Measurements from ENCODE around the gene NOS3. TPM values are rescaled to one million over a fixed set of nuclear protein-coding genes. Genes with fewer than 3 reads are reported as not detected.
"Not testable (repeated sequence)": the region's sequence is repeated elsewhere in the genome, so short reads cannot be mapped to it uniquely, and the experiment has no call there.

Gene NOS3
- total RNA-seq, 1 donor from 2014 or later: 26.6 TPM

DNA sequence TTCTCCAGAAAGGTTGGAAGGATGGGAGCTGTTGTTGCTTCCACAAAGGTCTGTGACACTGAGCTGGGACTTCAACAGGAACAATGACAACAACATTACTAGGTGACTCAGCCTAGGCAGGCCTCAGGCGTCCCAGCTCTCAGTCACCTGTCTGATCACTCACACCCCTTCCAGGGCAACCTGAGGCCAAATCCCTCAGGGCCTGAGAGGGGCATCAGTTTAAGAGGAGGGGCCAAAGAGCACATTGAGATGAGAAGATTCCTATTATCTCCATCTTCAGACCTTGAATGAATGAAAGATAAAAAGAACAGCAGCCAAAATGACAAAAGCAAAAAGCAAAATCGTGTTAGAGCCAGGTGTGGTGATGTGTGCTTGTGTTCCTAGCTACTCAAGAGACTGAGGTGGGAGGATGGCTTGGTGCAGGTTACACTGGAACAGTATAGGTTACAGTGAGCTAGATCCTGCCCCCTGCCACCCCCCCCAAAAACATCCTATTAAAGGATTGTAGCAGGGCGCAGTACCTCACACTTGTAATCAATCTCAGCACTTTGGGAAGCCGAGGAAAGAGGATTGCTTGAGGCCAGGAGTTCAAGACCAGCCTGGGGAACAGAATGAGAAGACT lies 33.7 kb downstream of the NOS3 start, which contains the start of gene ATG9B:
ATG9B (minus strand) TSS at position 60 of the 622 bp plus-strand sequence. CDS start 71 bp downstream, outside the sequence.
- DNase-seq (ENCODE audit: low spot score): no peak
- no peak for ATAC-seq
- intact Hi-C loops (cut with DNase I): no loop called here

DNA sequence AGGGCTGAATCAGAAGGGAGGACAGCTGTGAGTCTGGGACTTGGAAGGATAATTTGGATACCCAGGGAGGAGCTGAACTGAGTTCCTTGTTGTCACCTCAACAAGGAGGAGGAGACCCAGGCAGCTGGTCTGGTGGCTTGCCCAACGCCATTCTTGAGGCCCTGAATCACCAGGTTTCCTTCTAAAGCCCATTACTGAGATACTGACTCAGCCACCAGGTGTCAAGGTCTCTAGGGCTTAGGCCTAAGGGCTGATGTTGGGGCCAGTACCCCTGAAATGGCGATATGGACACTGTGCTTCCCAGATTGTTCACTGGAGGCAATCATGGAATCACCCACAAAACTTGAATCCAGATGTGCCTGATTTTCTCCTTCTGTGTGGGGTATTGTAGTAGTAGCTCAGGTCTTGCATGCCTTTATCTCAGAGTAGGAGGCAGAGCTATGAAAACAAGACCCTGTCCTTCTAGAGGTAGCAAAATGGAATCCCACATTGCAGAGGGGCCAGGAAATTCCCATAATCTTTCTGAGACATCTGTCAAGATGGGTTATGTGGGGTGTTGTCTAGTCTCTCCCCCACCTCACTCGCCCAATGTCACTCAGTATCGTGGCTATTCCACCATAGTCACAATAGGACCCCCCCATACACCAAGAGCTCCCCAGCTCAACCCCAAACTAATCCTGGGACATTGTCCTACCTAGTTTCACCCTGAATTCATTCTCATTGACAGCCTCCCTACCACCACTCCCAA lies 35.3 kb downstream of the NOS3 start:
- no peak for DNase-seq (ENCODE audit: low spot score)
- intact Hi-C loops (cut with DNase I): no loop called here
- ATAC-seq: no peak

DNA sequence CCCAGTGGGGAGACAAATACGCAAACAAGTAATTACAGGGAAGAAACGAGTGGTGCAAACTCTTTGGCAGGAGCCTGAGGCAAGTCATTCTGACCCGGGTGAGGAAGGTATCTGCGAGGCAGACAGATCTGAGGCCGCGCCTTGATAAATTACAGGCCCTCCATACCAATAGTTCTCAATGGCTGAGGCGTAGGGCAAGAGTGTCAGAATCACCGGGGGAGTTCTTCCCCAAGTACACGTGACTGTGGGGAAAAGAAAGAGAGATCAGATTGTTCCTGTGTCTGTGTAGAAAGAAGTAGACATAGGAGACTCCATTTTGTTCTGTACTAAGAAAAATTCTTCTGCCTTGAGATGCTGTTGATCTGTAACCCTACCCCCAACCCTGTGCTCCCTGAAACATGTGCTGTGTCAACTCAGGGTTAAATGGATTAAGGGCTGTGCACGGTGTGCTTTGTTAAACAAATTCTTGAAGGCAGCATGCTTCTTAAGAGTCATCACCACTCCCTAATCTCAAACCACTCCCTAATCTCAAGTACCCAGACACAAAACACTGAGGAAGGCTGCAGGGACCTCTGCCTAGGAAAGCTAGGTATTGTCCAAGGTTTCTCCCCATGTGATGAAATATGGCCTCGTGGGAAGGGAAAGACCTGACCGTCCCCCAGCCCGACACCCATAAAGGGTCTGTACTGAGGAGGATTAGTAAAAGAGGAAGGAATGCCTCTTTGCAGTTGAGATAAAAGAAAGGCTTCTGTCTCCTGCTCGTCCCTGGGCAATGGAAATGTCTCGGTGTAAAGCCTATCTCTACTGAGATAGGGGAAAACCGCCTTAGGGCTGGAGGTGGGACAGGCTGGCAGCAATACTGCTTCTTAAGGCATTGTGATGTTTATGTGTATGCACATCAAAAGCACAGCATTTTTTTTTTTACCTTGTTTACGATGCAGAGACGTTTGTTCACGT lies 36.2 kb downstream of the NOS3 start:
- not testable (repeated sequence) for DNase-seq (ENCODE audit: low spot score)

DNA sequence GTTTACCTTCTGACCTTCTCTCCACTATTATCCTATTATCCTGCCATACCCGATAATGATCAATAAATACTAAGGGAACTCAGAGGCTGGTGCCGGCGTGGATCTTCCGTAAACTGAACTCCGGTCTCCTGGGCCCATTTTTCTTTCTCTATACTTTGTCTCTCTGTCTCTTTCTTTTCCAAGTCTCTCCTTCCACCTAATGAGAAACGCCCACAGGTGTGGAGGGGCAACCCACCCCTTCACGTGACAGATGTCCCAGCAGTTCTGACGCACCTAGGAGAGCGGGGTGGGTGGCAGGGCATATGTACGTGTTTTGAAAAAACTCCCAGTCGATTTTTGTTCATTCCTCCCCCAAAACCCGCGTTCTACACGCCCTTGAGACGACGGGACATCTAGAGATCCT lies 36.9 kb downstream of the NOS3 start:
- intact Hi-C loops (cut with DNase I); ATAC-seq; DNase-seq (ENCODE audit: low spot score): not testable (repeated sequence)

More for the DNA sequence above, 36.2 kb downstream of the NOS3 start:
- intact Hi-C loops (cut with DNase I); ATAC-seq: not testable (repeated sequence)

DNA sequence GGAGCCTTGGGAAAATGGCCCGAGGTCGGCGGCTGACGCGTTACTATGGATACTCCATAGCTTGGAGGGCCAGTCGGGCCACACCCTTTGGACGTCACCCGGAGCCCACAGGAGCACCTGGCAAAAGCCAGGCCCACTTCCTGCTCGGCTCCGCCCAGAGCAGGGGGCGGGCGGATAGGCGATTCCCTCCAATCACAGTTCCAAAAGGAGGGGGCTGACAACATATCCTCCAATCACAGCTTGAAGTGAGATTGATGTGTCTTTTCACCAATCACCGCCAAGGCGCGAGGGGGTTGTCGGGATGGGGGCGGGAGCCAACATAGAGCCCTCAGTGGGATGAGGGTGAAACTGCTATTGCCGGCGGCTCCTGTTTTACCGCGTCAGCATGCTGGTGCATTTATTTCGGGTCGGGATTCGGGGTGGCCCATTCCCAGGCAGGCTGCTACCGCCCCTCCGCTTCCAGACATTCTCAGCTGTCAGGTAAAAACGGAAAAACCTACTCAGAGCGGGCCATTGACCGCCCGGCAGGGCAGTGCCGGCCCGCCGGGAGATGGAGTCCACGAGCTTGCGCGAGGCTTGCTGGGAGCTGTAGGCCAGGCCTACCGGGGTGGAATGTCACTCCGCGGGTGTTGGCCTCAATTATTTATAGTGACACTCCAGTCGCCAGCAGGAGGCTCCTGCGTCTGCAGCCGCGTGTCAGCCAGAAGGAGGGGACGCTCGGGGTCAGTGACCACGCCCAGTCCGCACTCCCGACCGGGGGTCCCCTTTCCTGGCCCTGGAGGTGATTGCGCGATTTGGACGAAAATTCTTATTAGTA lies 37.5 kb downstream of the NOS3 start, which contains the start of gene ABCB8:
ABCB8 (plus strand) TSS at position 320 of the 817 bp plus-strand sequence; CDS start at position 386, 66 bp downstream.
- DNase-seq (ENCODE audit: low spot score) (peak; percentile 99), ATAC-seq (peak; percentile 98)
- intact Hi-C loops (cut with DNase I): no loop called here

DNA sequence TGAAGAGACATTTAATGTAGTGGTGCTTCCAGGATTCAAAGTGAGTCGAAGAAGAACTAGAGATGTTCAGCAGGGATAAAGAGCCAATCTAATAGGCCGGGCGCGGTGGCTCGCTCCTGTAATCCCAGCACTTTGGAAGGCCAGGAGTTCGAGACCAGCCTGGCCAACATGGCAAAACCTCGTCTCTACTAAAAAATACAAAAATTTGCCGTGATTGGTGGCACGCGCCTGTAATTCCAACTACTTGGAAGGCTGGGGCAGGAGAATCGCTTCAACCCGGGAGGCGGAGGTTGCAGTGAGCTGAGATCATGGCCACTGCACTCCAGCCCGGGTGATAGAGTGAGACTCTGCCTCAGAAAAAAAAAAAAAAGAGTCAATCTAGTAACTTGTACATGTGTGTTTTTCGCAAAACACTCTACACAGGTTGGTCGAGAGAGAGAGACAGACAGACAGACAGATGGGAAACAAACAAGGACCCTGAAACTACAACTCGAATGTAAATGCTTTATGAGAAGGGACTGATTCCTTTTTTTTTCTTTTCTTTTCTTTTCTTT lies 38.2 kb downstream of the NOS3 start:
- ATAC-seq: no peak
- intact Hi-C loops (cut with DNase I): no loop called here

DNA sequence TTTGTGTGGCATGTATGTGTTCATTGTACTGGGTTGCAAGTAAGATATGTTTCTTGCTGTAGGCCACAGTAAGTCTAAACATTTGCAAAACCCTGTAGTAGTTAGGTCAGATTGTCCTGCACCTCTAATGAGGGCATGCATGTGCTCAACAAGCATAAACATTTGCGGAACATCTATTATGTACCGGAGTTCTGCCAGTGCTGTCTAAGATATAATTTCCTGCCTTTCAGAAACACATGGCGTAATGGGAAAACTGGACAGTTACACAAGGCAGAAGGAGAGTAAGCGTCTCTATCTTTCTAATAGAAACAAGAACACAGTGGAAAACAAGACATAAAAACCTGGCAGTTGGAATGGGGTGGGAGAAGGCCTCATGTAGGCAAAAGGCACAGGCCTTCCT lies 40.2 kb downstream of the NOS3 start:
- intact Hi-C loops (cut with DNase I): no loop called here
- DNase-seq (ENCODE audit: low spot score) (no peak), ATAC-seq (no peak)

More for the DNA sequence above, 38.2 kb downstream of the NOS3 start:
- no peak for DNase-seq (ENCODE audit: low spot score)

DNA sequence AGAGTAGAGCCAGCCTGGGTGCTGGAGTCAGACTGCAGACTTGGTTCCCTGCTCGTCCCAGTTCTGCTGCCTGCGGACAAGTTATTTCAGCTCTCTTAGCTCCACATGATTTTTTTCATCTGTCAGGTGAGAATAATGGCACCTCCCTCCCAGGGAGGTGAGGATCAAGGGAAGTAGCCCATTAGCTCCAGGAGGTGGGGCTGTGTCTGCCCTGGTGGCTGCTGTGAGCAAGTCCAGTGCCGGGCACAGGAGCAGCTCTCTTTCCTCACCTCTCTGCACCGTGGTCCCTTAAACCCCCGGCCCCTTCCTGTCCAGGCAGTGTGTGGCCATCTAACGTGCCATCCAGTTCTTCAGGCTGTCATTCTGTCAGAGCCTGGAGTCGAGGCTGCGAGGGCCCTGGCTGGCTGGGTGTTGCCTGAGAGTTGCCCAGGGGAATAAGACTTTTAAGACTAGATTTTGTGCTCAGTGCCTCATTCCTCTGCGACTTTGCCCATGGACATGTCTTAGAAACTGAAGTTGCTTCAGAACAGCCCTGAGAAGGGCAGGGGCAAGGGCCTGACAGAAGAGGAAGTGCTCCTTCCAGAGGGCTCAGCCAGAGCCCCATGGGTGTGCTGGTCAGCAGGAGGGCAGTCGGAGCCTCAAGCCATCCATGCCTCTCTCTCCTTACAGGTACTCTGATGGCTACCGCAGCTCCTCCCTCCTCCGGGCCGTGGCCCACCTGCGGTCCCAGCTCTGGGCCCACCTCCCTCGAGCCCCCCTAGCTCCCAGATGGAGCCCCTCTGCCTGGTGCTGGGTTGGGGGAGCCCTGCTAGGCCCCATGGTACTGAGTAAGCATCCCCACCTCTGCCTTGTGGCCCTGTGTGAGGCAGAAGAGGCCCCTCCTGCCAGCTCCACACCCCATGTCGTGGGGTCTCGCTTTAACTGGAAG lies 42.4 kb downstream of the NOS3 start:
- DNase-seq (ENCODE audit: low spot score) (no peak), ATAC-seq (no peak)
- intact Hi-C loops (cut with DNase I): no loop called here

DNA sequence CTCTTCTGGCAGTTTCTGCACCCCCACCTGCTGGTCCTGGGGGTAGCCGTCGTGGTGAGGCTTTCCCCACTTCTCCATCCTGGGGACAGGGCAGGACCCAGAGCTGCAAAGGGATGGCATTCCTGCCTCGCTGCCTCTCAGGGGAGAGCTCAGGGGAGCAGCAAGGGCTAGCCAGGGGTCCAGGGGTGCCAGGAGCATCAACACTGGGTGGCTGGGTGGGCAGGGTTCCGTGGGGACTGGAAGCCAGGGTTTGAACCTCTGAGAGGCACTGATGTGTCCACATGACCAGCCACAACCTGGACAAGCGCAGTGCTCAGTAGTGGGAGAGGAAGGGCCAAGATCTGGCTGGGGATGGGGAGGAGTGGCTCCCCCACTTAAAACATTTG lies 43.0 kb downstream of the NOS3 start:
- intact Hi-C loops (cut with DNase I): no loop called here
- ATAC-seq (no peak), DNase-seq (ENCODE audit: low spot score) (no peak)

DNA sequence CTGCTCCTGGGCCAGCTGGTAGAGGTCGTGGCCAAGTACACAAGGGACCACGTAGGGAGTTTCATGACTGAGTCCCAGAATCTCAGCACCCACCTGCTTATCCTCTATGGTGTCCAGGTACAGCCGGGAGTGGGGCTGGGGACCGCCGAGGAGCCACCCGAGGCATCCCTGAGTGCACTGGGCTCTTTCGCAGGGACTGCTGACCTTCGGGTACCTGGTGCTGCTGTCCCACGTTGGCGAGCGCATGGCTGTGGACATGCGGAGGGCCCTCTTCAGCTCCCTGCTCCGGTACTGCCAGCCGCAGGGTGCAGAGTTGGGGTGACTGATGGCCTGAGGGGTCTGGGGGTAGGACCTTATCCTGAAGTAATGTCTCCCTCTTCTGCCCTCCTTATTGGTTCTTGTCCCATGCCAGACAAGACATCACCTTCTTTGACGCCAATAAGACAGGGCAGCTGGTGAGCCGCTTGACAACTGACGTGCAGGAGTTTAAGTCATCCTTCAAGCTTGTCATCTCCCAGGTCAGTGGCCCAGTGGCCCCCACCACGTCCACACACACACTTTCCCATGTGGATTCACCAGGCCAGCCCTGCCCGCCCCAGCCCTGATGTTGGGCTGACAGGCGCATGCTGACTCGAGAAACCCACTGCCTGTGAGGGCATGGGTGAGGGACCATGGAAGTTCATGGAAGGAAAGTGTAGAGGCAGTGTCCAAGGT lies 43.7 kb downstream of the NOS3 start:
- ATAC-seq (no peak), DNase-seq (ENCODE audit: low spot score) (no peak)
- intact Hi-C loops (cut with DNase I): no loop called here

DNA sequence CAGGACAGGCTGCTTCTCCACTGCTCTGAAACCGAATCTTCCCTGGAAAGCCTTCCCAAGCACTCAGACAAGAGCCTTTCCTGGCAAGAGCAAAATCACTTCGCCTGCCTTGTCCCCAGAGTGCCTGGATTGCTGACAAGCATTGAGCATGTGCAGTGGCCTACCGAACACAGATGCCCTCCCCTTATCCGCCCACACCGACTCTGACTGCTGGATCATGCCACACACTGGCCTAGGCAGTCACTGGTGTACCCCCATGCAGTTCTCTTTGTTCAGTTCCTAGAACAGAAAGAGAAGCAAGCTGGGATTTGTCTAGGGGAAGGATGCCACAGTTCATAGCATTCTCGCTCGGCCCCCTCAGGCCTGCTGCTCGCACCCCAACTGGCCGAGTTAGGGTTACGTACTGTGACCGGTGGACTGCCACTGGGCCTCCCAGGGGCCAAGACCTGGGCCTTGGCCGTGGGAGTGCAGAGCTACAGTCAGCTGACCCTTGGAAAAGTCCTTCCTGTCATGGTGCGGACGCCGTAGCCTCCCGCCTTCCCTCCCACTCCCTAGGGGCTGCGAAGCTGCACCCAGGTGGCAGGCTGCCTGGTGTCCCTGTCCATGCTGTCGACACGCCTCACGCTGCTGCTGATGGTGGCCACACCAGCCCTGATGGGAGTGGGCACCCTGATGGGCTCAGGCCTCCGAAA lies 44.4 kb downstream of the NOS3 start:
- DNase-seq (ENCODE audit: low spot score): no peak
- ATAC-seq: no peak
- intact Hi-C loops (cut with DNase I): no loop called here

DNA sequence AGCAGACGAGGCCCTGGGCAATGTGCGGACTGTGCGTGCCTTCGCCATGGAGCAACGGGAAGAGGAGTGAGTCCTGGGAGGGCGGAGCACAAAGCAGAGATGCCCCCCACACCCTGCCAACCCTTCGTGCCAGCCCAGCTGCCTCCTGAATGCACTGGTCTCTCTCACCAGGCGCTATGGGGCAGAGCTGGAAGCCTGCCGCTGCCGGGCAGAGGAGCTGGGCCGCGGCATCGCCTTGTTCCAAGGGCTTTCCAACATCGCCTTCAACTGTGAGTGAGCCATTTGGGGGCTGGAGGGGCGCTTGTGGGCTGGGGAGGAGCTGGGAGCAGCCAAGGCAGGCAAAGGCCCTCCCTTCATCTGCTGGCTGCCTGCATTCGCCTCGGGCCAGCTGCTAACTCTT lies 45.1 kb downstream of the NOS3 start:
- intact Hi-C loops (cut with DNase I): no loop called here
- no peak for DNase-seq (ENCODE audit: low spot score)
- ATAC-seq: no peak

DNA sequence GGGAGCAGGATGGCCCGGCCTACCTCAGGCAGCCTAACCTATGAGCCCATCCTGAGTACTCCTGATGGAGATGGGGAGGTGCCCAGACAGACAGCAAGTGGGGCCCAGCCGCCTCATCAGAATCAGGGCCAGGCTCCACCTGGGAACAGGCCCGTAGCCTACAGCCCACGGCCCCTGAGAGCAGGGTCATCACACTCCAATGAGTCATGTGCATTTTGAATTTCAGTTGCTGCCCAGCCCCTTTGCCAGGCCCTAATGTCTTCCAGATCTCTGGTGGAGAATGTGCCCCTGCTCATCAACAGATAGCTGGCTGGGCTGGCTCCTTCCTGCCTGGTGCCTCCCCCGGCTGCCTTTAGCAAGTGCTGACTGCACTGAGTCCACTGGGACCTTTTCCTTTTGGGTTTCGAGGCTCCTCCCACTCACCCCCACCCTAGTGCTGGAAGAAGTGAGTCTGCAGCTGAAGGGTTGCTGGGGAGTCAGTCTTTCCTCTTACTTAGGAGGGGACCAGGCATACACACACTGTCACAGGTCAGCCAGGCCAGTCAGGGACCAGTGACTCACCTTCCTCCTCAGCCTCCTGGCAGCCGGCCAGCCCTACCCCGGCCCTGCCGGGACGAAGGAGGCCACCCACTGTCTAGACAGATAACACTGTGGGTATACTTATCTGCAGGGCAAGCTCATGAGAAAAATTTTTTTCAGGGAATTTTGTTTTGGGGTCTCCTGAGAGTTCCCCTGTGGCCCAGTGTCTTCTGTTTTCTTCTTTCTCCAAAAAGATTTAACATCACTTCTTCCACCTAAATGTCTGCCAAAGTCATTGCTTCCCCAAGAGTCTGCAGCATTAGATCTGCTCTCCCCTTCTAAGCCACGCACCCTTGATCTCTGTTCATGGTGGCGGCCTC lies 48.4 kb downstream of the NOS3 start:
- peak; percentile 63 for ATAC-seq
- DNase-seq (ENCODE audit: low spot score): peak; percentile 80
- intact Hi-C loops (cut with DNase I): no loop called here

DNA sequence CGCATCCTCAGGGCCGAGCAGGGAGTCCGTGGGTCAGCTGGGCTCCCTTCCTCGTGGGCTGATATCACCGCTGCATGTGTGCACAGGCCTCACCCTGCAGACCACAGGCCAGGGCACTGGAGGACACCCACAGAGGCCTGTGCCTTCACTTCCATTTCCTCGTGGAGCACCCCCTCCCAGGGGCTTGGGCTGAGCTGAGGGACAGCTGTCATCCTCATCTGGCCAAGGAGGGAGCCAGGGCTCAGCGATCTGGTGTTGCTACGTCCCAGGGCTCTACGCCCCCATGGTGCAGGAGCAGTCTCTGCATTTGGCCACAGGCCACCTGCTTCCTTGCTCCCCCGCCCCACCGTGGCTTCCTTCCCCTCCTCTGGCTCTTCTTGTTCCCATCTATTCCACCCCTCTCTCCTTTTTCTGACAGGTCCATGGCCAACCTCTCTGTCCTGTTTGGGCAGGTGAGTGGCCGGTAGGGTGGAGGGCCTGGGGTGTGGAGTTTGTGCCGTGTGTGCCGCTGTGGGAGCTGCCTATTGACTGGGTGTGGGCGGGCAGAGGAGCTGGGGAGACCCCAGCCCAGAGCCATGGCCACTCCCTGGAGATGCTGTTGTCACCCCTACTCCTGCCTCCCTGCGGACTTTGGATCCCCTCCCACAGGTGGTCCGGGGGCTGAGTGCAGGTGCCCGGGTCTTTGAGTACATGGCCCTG lies 49.2 kb downstream of the NOS3 start:
- intact Hi-C loops (cut with DNase I): loop anchor here (10.0 kb wide), 1 partner anchor 75 kb away; no protein-coding TSS in a partner anchor
- DNase-seq (ENCODE audit: low spot score) (no peak), ATAC-seq (peak; percentile 14)
